Measurements from ENCODE around the gene SPPL2C. TPM values are rescaled to one million over a fixed set of nuclear protein-coding genes. Genes with fewer than 3 reads are reported as not detected.

Gene SPPL2C
- total RNA-seq, 1 experiment from 2014 or later, result not detected

- H3K36me3 Mint-ChIP-seq (ENCODE audit: insufficient read depth in 1 of 3, low read depth in 3 of 3), result no peaks in the 10 kb centered on the region
- Histone ChIP-seq H3K56ac (ENCODE audit: insufficient read length, low read depth, low read length) (no peak overlapping the region), H3K79me1 (ENCODE audit: insufficient read depth, low read depth, low read length, poor library complexity, severe bottlenecking) (no peaks in the 10 kb centered on the region), H2BK5ac (ENCODE audit: insufficient read length, low read length) (no peak overlapping the region), H3K23me2 (ENCODE audit: insufficient read length, low read depth, low read length, poor library complexity, severe bottlenecking) (no peaks in the 10 kb centered on the region), H3K4me2 (ENCODE audit: insufficient read depth, insufficient read length, low read length) (no peak overlapping the region), H3K14ac (ENCODE audit: insufficient read depth, low read length) (no peak overlapping the region), H3K27me3 (ENCODE audit: insufficient read depth, low read length) (no peaks in the 10 kb centered on the region), H2AFZ (ENCODE audit: low read length) (no peak overlapping the region), H3K9me3 (ENCODE audit: control insufficient read depth, low read depth, low read length) (no peaks in the 10 kb centered on the region), H3K18ac (ENCODE audit: insufficient read length, low read depth, low read length) (no peak overlapping the region), H2BK20ac (ENCODE audit: low read depth, low read length, poor library complexity, severe bottlenecking) (no peak overlapping the region), H3K9ac (ENCODE audit: extremely low read depth, insufficient read length, low read length) (no peak overlapping the region), H3T11ph (ENCODE audit: low read length) (no peak overlapping the region), H4K20me1 (ENCODE audit: control insufficient read depth, insufficient read depth, insufficient read length) (no peaks in the 10 kb centered on the region), H2BK120ac (ENCODE audit: low read depth, low read length, poor library complexity, severe bottlenecking) (no peak overlapping the region), H4K5ac (ENCODE audit: insufficient read length, low read depth, low read length) (no peak overlapping the region), H2AK5ac (ENCODE audit: insufficient read length, low read length) (no peak overlapping the region), H3K79me2 (ENCODE audit: insufficient read depth, low read length) (no peaks in the 10 kb centered on the region), H2BK12ac (ENCODE audit: insufficient read length, low read depth, low read length) (no peak overlapping the region), H3K4me1 (ENCODE audit: insufficient read depth, low read length) (no peaks in the 10 kb centered on the region), H3K27ac (ENCODE audit: insufficient read length, low read depth, low read length) (no peak overlapping the region), H4K8ac (replicated peaks; ENCODE audit: insufficient read length, low read depth, low read length) (no peak overlapping the region), H2BK15ac (ENCODE audit: low read depth, low read length) (no peak overlapping the region), H4K91ac (ENCODE audit: insufficient read length, low read depth, low read length) (no peak overlapping the region), H3K23ac (ENCODE audit: insufficient read length, low read depth, low read length) (no peak overlapping the region), H3K4ac (ENCODE audit: low read depth, low read length) (no peak overlapping the region)
- H3K9me3 Mint-ChIP-seq, result no peaks in the 10 kb centered on the region
- H3K4me1 Mint-ChIP-seq, result peaks cover 0 to 7% of the 10 kb centered on the region in 2 experiments; a peak in 1 of 4 replicates
- peaks cover 10% of the 10 kb centered on the region for H3K27me3 Mint-ChIP-seq (ENCODE audit: low read depth)
- H3K27ac Mint-ChIP-seq, result no peak overlapping the region
- WGBS (ENCODE audit: extremely low coverage, insufficient read length, low lambda C conversion rate), result no CpG with 5 or more reads among the region's 16 CpGs
- DNase-seq, result no peak
- H3K4me3 Mint-ChIP-seq, result no peak overlapping the region
- no peak for TF ChIP-seq CTCF (conservative IDR thresholded peaks at IDR 0.05)
Measured at GRCh38 chr17:45826919-45827588, 17.6 kb upstream of the SPPL2C start.
